Gastroesophageal sphincter (tissue), 4 donors: ENCODE results near the gene RUNX2. TPM values are rescaled to one million over a fixed set of nuclear protein-coding genes. Genes with fewer than 3 reads are reported as not detected.

Source experiments
- ATAC-seq: fragments of 150-250 bp; one replicate; pipeline ENCODE4 v1.9.1; 2016; ENCODE audit warnings: mild to moderate bottlenecking, moderate library complexity
- H3K27ac ChIP-seq, 4 donors: fragments of 200-600 bp; sonication (generic) in 3 of 4; 1 replicate in 3 of 4; 2 replicates in 1 of 4; pipeline ENCODE4 v1.5.1; 2016 to 2019
- H3K27me3 ChIP-seq: fragments of 200-600 bp; sonication (generic); one replicate; pipeline ENCODE4 v1.5.1; 2019
- H3K36me3 ChIP-seq, 2 donors: fragments of 200-600 bp; sonication (generic); one replicate each; pipeline ENCODE4 v1.5.1; 2019; ENCODE audit warnings: control low read depth in 1 of 2
- H3K4me1 ChIP-seq, 3 donors: fragments of 200-600 bp; sonication (generic); 1 replicate in 2 of 3; 2 replicates in 1 of 3; pipeline ENCODE4 v1.5.1; 2016 to 2019; ENCODE audit warnings: control low read depth in 2 of 3
- H3K4me3 ChIP-seq, 2 donors: fragments of 200-600 bp; sonication (generic); one replicate each; pipeline ENCODE4 v1.5.1; 2019; ENCODE audit warnings: mild to moderate bottlenecking in 1 of 2, moderate library complexity in 1 of 2
- H3K9me3 ChIP-seq, 3 donors: fragments of 200-600 bp; sonication (generic); one replicate each; pipeline ENCODE4 v1.5.1; 2017 to 2019; ENCODE audit warnings: control low read depth in 2 of 3
- CTCF ChIP-seq, 4 experiments: fragments of 200-600 bp in 2 of 4; fragments of 450-650 bp in 2 of 4; sonication (generic) in 1 of 4; IDR thresholded peaks; one replicate each; pipeline ENCODE4 v1.5.1; 2017 to 2019; ENCODE audit warnings: antibody characterized with exemption in 4 of 4, mild to moderate bottlenecking in 2 of 4, moderate library complexity in 2 of 4
- EP300 ChIP-seq: sonication (generic); formaldehyde crosslinking; IDR thresholded peaks from one replicate; pipeline ENCODE4 v1.6.1; 2017; ENCODE audit warnings: antibody characterized with exemption, mild to moderate bottlenecking
- POLR2A ChIP-seq, 2 donors: fragments of 450-650 bp; IDR thresholded peaks; one replicate each; pipeline ENCODE4 v1.6.1; 2017; ENCODE audit warnings: antibody characterized with exemption in 2 of 2, mild to moderate bottlenecking in 2 of 2, moderate library complexity in 1 of 2
- POLR2AphosphoS5 ChIP-seq: sonication (generic); formaldehyde crosslinking; IDR thresholded peaks from one replicate; pipeline ENCODE4 v1.6.1; 2017; ENCODE audit warnings: antibody characterized with exemption
- WGBS, 2 donors: methylation state at CpG; one replicate each; pipeline ENCODE4 v1.1.5; 2018; ENCODE audit warnings: low coverage in 1 of 2; 5-methylcytosine and 5-hydroxymethylcytosine counted together
- total RNA-seq, 4 donors: library from RNA; depleted of rRNA; stranded (reverse); fragments of >200 nt; gene quantifications; one replicate each; pipeline ENCODE4 v1.1.0, GENCODE V29; 2016

RUNX2 gene
- total RNA-seq, 4 donors from 2014 or later, result 0.16 to 0.94 (median 0.65) TPM

- Histone ChIP-seq H3K36me3 (no peaks in the 10 kb centered on the region), H3K4me1 (no peaks in the 10 kb centered on the region), H3K27ac (no peak overlapping the region), H3K9me3 (no peaks in the 10 kb centered on the region), H3K27me3 (no peaks in the 10 kb centered on the region), H3K4me3 (no peak overlapping the region)
- 94 to 100% methylated on average over 3 of the region's 3 CpGs for WGBS, 2 donors
- ATAC-seq, result no peak
- TF ChIP-seq EP300 (no peak), POLR2AphosphoS5 (no peak), POLR2A (IDR thresholded peaks at IDR 0.05) (no peak), CTCF (IDR thresholded peaks at IDR 0.05) (no peak)
Measured at GRCh38 chr6:45467853-45468252, 139.7 kb downstream of the RUNX2 start.

GRCh38 chr6:45469663-45470062, 141.5 kb downstream of the RUNX2 start:
- Histone ChIP-seq H3K4me3 (no peak overlapping the region), H3K4me1 (no peaks in the 10 kb centered on the region), H3K27ac (no peak overlapping the region), H3K36me3 (no peaks in the 10 kb centered on the region), H3K9me3 (no peaks in the 10 kb centered on the region), H3K27me3 (no peaks in the 10 kb centered on the region)
- no peak for ATAC-seq
- TF ChIP-seq POLR2AphosphoS5, result no peak
- TF ChIP-seq POLR2A (IDR thresholded peaks at IDR 0.05), result no peak
- WGBS, 2 donors, result 78 to 81% methylated on average over 4 of the region's 4 CpGs

DNA sequence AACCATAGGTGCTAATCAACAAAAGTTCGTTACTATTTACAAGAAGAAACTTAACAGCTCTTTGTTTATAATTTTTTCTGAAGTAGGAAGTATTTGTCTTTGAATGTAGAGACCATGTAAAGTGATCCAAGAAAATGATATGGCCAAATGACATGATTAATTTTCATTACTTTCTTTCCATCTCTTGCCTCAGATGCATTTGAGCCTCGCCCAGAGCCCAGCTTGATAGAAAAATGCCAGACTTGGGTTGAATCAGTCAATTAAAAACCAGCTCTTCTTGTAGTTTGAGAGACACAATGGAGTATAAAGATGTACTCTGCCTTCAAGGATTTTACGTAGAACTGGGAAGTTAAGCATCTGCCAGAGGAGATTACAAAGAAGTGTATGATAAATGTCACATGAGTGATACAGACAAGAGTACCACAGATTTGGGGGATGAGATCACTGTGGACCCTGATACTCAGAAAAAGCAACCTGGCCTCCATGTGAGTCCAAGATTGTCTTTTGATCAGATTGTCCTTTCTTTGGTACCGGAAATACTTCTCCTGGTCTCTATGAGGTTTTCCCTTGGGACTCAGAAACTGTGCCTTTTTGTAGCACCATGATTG, 142.1 kb downstream of the RUNX2 start:
- Histone ChIP-seq H3K27ac (no peak overlapping the region), H3K9me3 (no peaks in the 10 kb centered on the region), H3K27me3 (no peaks in the 10 kb centered on the region), H3K36me3 (no peaks in the 10 kb centered on the region), H3K4me3 (no peak overlapping the region), H3K4me1 (no peaks in the 10 kb centered on the region)
- TF ChIP-seq POLR2A (IDR thresholded peaks at IDR 0.05) (no peak), EP300 (no peak), CTCF (IDR thresholded peaks at IDR 0.05) (no peak), POLR2AphosphoS5 (no peak)
- WGBS, 2 donors, result 81 to 83% methylated on average over 4 of the region's 4 CpGs
- ATAC-seq, result no peak

DNA sequence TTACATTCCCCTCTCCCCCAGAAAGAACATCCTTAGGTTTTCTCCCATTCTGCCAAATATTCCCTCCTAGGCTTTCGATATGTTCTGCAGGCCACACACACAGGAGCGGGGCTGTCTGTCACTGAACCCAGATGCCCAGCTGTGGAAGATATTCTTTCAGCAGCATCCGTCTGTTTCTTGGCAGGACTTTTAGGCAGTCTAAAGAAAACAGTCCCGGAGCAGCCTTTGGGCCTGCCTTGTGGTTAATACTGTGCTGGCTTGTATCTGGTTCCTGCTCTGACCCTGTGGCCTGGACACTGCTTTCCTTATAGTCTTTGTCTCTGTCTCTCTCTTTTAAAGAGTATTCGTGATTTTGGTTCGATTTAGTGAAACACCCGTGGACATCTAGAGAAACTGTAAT, 144.3 kb downstream of the RUNX2 start:
- H3K4me3 ChIP-seq, result no peak overlapping the region
- H3K36me3 ChIP-seq, result no peaks in the 10 kb centered on the region
- WGBS, 2 donors, result 60 to 80% methylated on average over 3 to 7 of the region's 7 CpGs
- H3K27me3 ChIP-seq, result no peaks in the 10 kb centered on the region
- no peaks in the 10 kb centered on the region for H3K4me1 ChIP-seq
- no peak for TF ChIP-seq POLR2A (IDR thresholded peaks at IDR 0.05)
- TF ChIP-seq CTCF (IDR thresholded peaks at IDR 0.05), result no peak
- TF ChIP-seq EP300, result no peak
- no peak for TF ChIP-seq POLR2AphosphoS5
- no peak for ATAC-seq
- no peak overlapping the region for H3K27ac ChIP-seq
- H3K9me3 ChIP-seq, result no peaks in the 10 kb centered on the region

GRCh38 chr6:45473121-45473993, 145.2 kb downstream of the RUNX2 start:
- Histone ChIP-seq H3K36me3 (no peaks in the 10 kb centered on the region), H3K27me3 (no peaks in the 10 kb centered on the region), H3K9me3 (no peaks in the 10 kb centered on the region), H3K27ac (no peak overlapping the region), H3K4me1 (no peaks in the 10 kb centered on the region), H3K4me3 (no peak overlapping the region)
- WGBS, 2 donors, result 89 to 90% methylated on average over 9 to 13 of the region's 13 CpGs
- TF ChIP-seq POLR2AphosphoS5 (no peak), POLR2A (IDR thresholded peaks at IDR 0.05) (no peak), EP300 (no peak), CTCF (IDR thresholded peaks at IDR 0.05) (no peak)
- no peak for ATAC-seq
